HepG2 (cell line): ENCODE data around the gene YWHAH. TPM values are rescaled to one million over a fixed set of nuclear protein-coding genes. Genes with fewer than 3 reads are reported as not detected.
A peak's percentile ranks its signal among the peaks of the same experiment; 100 is the strongest.

ENCODE experiments used
- ATAC-seq: fragments of 200-7000 bp; cut with Tn5 transposase; 3 replicates; pipeline ENCODE4 v1.9.1; 2020; ENCODE audit warnings: mild to moderate bottlenecking, moderate library complexity
- BruUV-seq: library from RNA; stranded (reverse); fragments of 400-500 nt; replicated peaks from 2 replicates; lab custom pipeline; 2021; lab: Mats Ljungman, UMichigan
- CTCF ChIA-PET: fragments of 300-600 bp; formaldehyde crosslinking; extraction: SDS; loops from one replicate; lab custom pipeline; 2021; ENCODE audit warnings: low total read pairs, inconsistent platforms, low intra/inter-chr PET ratio; lab: Yijun Ruan, JAX
- POLR2A ChIA-PET: fragments of 350-600 bp; sonication (Branson Sonifier 250); formaldehyde crosslinking; loops from one replicate; lab custom pipeline; 2020; ENCODE audit warnings: antibody characterized with exemption, inconsistent platforms; lab: Yijun Ruan, JAX
- DNase-seq: peaks from one replicate; pipeline ENCODE4 v3.0.0-alpha.2; 2015; ENCODE audit warnings: low spot score
- FAIRE-seq: peaks from 3 replicates; lab custom pipeline; 2011; peaks lifted over from hg19 to GRCh38; lab: Jason Lieb, UNC
- H2AFZ ChIP-seq: one replicate; pipeline ENCODE4 v1.6.1; 2011; ENCODE audit warnings: low read length, inconsistent platforms
- H3K27ac ChIP-seq: fragments of 300-600 bp; 3 replicates; pipeline ENCODE4 v1.8.0; 2011; ENCODE audit warnings: mixed run types, mild to moderate bottlenecking, mixed read lengths, low read length, inconsistent platforms; ENCODE audit not compliant: insufficient read depth; ENCODE audit errors: extremely low read length
- H3K27me3 ChIP-seq, 2 experiments: fragments of 200-600 bp in 1 of 2; 2 replicates in 1 of 2; 3 replicates in 1 of 2; pipeline versions ENCODE4 v1.6.0 to v1.8.0; 2011; ENCODE audit warnings: low read length in 2 of 2, mild to moderate bottlenecking in 2 of 2, moderate library complexity in 2 of 2, inconsistent platforms in 1 of 2; ENCODE audit not compliant: insufficient read depth in 2 of 2, control insufficient read depth in 1 of 2
- H3K36me3 ChIP-seq, 2 experiments: fragments of 200-600 bp in 1 of 2; replicated peaks in 1 of 2; 2 replicates in 1 of 2; 3 replicates in 1 of 2; pipeline versions ENCODE4 v1.5.1 to v1.8.0; 2011; ENCODE audit warnings: low read length in 2 of 2, inconsistent platforms in 1 of 2; ENCODE audit not compliant: insufficient read depth in 2 of 2, control insufficient read depth in 1 of 2
- H3K4me1 ChIP-seq: 2 replicates; pipeline ENCODE4 v1.5.1; 2012; ENCODE audit warnings: low read length, inconsistent platforms; ENCODE audit not compliant: insufficient read depth
- H3K4me2 ChIP-seq: 2 replicates; pipeline ENCODE4 v1.6.0; 2011; ENCODE audit warnings: low read depth, low read length, inconsistent platforms
- H3K4me3 ChIP-seq, 3 experiments: fragments of 200-600 bp in 1 of 3; sonication (generic), shearing (Covaris generic) in 1 of 3; replicated peaks in 1 of 3; 2 replicates each; pipeline ENCODE4 v1.5.1; 2011 to 2016; ENCODE audit warnings: low read length in 3 of 3, inconsistent platforms in 2 of 3, low read depth in 2 of 3, mild to moderate bottlenecking in 2 of 3, control low read depth in 1 of 3, mixed read lengths in 1 of 3; ENCODE audit not compliant: insufficient read depth in 1 of 3
- H3K79me2 ChIP-seq: one replicate; pipeline ENCODE4 v1.6.1; 2011; ENCODE audit warnings: low read length, inconsistent platforms; ENCODE audit not compliant: insufficient read depth
- H3K9ac ChIP-seq: 2 replicates; pipeline ENCODE4 v1.6.0; 2011; ENCODE audit warnings: mild to moderate bottlenecking, low read depth, low read length, inconsistent platforms; ENCODE audit not compliant: insufficient read depth
- H3K9me3 ChIP-seq: 2 replicates; pipeline ENCODE4 v1.5.1; 2012; ENCODE audit warnings: mild to moderate bottlenecking, low read length
- H4K20me1 ChIP-seq: 2 replicates; pipeline ENCODE4 v1.6.0; 2011; ENCODE audit warnings: inconsistent platforms, mild to moderate bottlenecking, low read length, moderate library complexity; ENCODE audit not compliant: insufficient read depth
- GATAD2A ChIP-seq: IDR thresholded peaks from 2 replicates; pipeline ENCODE4 v1.6.1; 2016
- HIVEP1 ChIP-seq: sonication (generic); formaldehyde crosslinking; IDR thresholded peaks from 2 replicates; pipeline ENCODE4 v1.4.0; 2020; ENCODE audit warnings: mild to moderate bottlenecking, missing genetic modification reagents
- PITX1 ChIP-seq: sonication (generic); formaldehyde crosslinking; IDR thresholded peaks from 2 replicates; pipeline ENCODE4 v1.5.1; 2020; ENCODE audit warnings: mild to moderate bottlenecking, missing genetic modification reagents
- PLRG1 ChIP-seq: fragments of 450-650 bp; conservative IDR thresholded peaks from 2 replicates; pipeline ENCODE4 v1.6.1; 2016
- RBM22 ChIP-seq: fragments of 200-400 bp; formaldehyde crosslinking; optimal IDR thresholded peaks from 2 replicates; pipeline ENCODE3; 2017; ENCODE audit warnings: mild to moderate bottlenecking, low read length, moderate library complexity
- RBM39 ChIP-seq: fragments of 200-400 bp; formaldehyde crosslinking; IDR thresholded peaks from one replicate; pipeline ENCODE4 v1.6.1; 2018; ENCODE audit warnings: antibody characterized with exemption, mild to moderate bottlenecking, low read depth, low read length; ENCODE audit not compliant: poor library complexity, severe bottlenecking
- RXRA ChIP-seq: sonication (generic); formaldehyde crosslinking; IDR thresholded peaks from 2 replicates; pipeline ENCODE4 v1.5.1; 2020; ENCODE audit warnings: missing genetic modification reagents
- SSRP1 ChIP-seq: IDR thresholded peaks from 2 replicates; pipeline ENCODE4 v1.6.1; 2016; ENCODE audit warnings: control low read depth
- TAF1 ChIP-seq: sonication (generic); formaldehyde crosslinking; IDR thresholded peaks from 2 replicates; pipeline ENCODE4 v1.4.0; 2020; ENCODE audit warnings: missing genetic modification reagents
- ZNF12 ChIP-seq: sonication (generic); formaldehyde crosslinking; IDR thresholded peaks from 2 replicates; pipeline ENCODE4 v1.5.0; 2020; ENCODE audit warnings: missing genetic modification reagents
- ZNF264 ChIP-seq: sonication (generic); formaldehyde crosslinking; IDR thresholded peaks from 2 replicates; pipeline ENCODE4 v1.4.0; 2020; ENCODE audit warnings: missing genetic modification reagents
- ZNF430 ChIP-seq: sonication (generic); formaldehyde crosslinking; IDR thresholded peaks from 2 replicates; pipeline ENCODE4 v1.9.0; 2021; ENCODE audit warnings: mild to moderate bottlenecking, missing genetic modification reagents
- ZNF431 ChIP-seq: sonication (generic); formaldehyde crosslinking; IDR thresholded peaks from 2 replicates; pipeline ENCODE4 v1.9.0; 2022; ENCODE audit warnings: missing genetic modification reagents, low read depth, mild to moderate bottlenecking, borderline replicate concordance
- WGBS: methylation state at CpG from one replicate; pipeline ENCODE4 v1.1.6; 2017; ENCODE audit warnings: low lambda C conversion rate; 5-methylcytosine and 5-hydroxymethylcytosine counted together
- in situ Hi-C: cut with HindIII; loops from 2 replicates; pipeline ENCODE4 v1.10.0; 2017; ENCODE audit warnings: low pct_unique_long_range_greater_than_20kb; ENCODE audit not compliant: extremely low pct_ligation_motif_present
- intact Hi-C: fragments of 100-400 bp; cut with micrococcal nuclease; formaldehyde crosslinking; loops from one replicate; pipeline ENCODE4 v1.10.0; 2022; ENCODE audit not compliant: unreplicated experiment
- polyA plus RNA-seq, 8 experiments: library from polyadenylated mRNA; depleted of rRNA in 3 of 8; stranded (reverse) in 7 of 8; unstranded in 1 of 8; fragments of >200 nt; fragmentation: Illumina TruSeq in 4 of 8; extraction: Trizol in 4 of 8; gene quantifications; 2 replicates each; pipeline versions ENCODE4 v1.2.1 to v1.2.3, GENCODE V29; 2011 to 2016; ENCODE audit warnings: low read depth in 4 of 8, missing spikeins in 1 of 8, mixed read lengths in 1 of 8; ENCODE audit not compliant: insufficient read depth in 1 of 8
- total RNA-seq, 5 experiments: library from RNA; depleted of rRNA; stranded (reverse); fragments of >200 nt; fragmentation: Illumina TruSeq; extraction: Trizol; gene quantifications; 2 replicates each; pipeline ENCODE4 v1.2.3, GENCODE V29; 2016; ENCODE audit warnings: low read depth in 1 of 5
- TF ChIP-seq, protein P1 (sequence below): sonication (generic); formaldehyde crosslinking; IDR thresholded peaks from 2 replicates; pipeline ENCODE4 v1.4.0; 2020; ENCODE audit warnings: missing genetic modification reagents; ENCODE audit errors: not compliant biosample characterization
- TF ChIP-seq, protein P2 (sequence below): sonication (generic); formaldehyde crosslinking; IDR thresholded peaks from 2 replicates; pipeline ENCODE4 v1.8.1; 2023; ENCODE audit warnings: missing genetic modification reagents, mild to moderate bottlenecking, borderline replicate concordance
- TF ChIP-seq, protein P3 (sequence below): sonication (generic); formaldehyde crosslinking; IDR thresholded peaks from 2 replicates; pipeline ENCODE4 v1.5.0; 2020; ENCODE audit warnings: mild to moderate bottlenecking, missing genetic modification reagents, moderate library complexity

Gene YWHAH
- total and polyA plus RNA-seq, 2 of the 13 experiments (the other 11 are each of a cell fraction or from before 2014, with no cell fraction given), result 35.6 to 92.7 TPM

DNA sequence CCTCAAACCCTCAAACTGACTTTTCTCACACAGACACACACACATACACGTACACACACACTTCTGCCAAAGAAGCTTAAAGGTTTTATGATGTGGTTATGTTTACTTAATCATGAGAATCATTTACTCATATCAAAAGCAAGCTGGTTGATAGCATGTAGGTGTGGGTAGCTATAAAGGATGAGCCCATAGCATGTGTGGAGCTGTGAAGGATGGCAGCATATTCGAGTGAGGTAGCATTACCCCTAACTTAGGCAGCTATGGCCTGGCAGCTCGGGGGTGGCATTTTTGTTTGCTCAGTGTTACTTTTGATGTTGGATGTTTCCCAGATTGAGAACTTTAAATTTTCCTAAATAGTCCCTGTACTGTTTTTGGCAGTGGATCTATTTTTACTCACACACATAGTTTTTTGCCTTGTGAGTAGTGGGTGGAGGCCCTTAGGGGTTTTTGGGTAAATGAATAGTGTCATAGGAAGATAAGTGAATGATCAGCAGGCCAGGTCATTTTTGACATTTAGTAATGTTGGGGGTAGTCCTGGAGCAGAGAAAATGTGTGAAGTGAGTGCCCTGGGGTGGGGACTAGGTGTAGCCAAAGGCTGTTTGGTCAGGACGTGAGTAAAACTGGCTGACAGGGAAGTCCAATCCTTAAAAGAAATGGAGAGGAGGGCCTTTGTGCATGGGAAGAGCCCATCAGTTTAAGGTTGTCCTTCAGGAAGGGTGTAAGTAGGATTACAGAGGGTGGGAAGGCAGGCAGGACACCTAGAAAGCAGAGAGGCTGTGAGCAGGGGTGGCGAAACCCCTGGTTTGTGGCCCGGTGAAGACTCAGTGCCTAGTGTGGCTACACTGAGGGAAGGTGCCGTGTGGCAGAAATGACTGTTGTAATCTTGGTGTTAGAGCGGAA lies 7.1 kb downstream of the YWHAH start:
- Histone ChIP-seq H3K4me3 (no peak overlapping the region), H4K20me1 (peaks cover 10% of the 10 kb centered on the region), H3K4me2 (no peak overlapping the region), H2AFZ (no peak overlapping the region), H3K27me3 (no peaks in the 10 kb centered on the region)
- DNase-seq, result no peak
- POLR2A ChIA-PET, result interaction anchor here (1.7 kb wide), 1 partner anchor 289 kb away, joined by 5 read pairs; the partner anchor contains the start of gene PISD
- ATAC-seq, result peak; percentile 38
- intact Hi-C loops, result loop anchor here (1.0 kb wide), 1 partner anchor 198 kb away; no protein-coding TSS in a partner anchor
- 0 out of 2 replicates have a peak, but pooled peaks have one; percentile 20 for TF ChIP-seq TAF1 (CRISPR knock-in tag)
- TF ChIP-seq RBM22, result peak; percentile 48
- no peak for TF ChIP-seq RBM39
- no peak for TF ChIP-seq GATAD2A (CRISPR knock-in tag)
- TF ChIP-seq, all 625 proteins: peak for 2
- no peak for FAIRE-seq
- no peak overlapping the region for H3K27ac ChIP-seq
- 96% methylated on average over 8 of the region's 8 CpGs for WGBS
- no TSS peak for BruUV-seq
- CTCF ChIA-PET, result no interaction called here
- H3K4me1 ChIP-seq, result peaks cover 33% of the 10 kb centered on the region
- no peaks in the 10 kb centered on the region for H3K9me3 ChIP-seq
- peaks cover 12 to 17% of the 10 kb centered on the region in 2 experiments for H3K36me3 ChIP-seq
- H3K9ac ChIP-seq, result no peak overlapping the region
- H3K79me2 ChIP-seq, result peaks cover 70% of the 10 kb centered on the region
- in situ Hi-C loops, result loop anchor here (25.0 kb wide), 1 partner anchor 389 kb away; no protein-coding TSS in a partner anchor

DNA sequence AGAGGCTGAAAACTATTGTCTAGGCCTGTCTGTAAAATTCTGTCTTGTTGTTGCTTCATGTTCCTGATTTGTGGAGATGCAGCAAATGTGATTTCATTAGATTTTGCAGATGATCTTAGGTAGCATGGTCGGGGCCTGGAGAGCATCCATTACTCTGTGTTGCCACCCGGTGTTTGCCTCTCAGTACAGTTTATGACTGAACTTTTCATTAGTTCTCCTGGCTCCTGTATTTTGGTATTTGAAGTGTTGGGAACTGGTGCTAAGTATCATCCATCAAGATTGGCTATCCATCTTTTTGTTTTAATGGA lies 7.7 kb downstream of the YWHAH start:
- peak; percentile 48 for ATAC-seq
- in situ Hi-C loops (loop anchor here (25.0 kb wide), 1 partner anchor 390 kb away; no protein-coding TSS in a partner anchor), intact Hi-C loops (loop anchor here (1.0 kb wide), 1 partner anchor 199 kb away; no protein-coding TSS in a partner anchor)
- H3K79me2 ChIP-seq, result peaks cover 64% of the 10 kb centered on the region
- no peaks in the 10 kb centered on the region for H3K9me3 ChIP-seq
- H3K9ac ChIP-seq, result no peak overlapping the region
- ChIA-PET POLR2A (no interaction called here), CTCF (no interaction called here)
- H3K4me2 ChIP-seq, result no peak overlapping the region
- peaks cover 10% of the 10 kb centered on the region for H4K20me1 ChIP-seq
- FAIRE-seq, result peak; percentile 15
- no peak for DNase-seq
- WGBS, result 94% methylated on average over 2 of the region's 2 CpGs
- no TSS peak for BruUV-seq
- no peak overlapping the region for H2AFZ ChIP-seq
- no peaks in the 10 kb centered on the region for H3K27me3 ChIP-seq
- peaks cover 14 to 23% of the 10 kb centered on the region in 2 experiments for H3K36me3 ChIP-seq
- H3K4me3 ChIP-seq, result no peak overlapping the region
- no peak overlapping the region for H3K27ac ChIP-seq
- peaks cover 29% of the 10 kb centered on the region for H3K4me1 ChIP-seq
- TF ChIP-seq HIVEP1 (CRISPR knock-in tag) (no peak), RXRA (CRISPR knock-in tag) (no peak), PLRG1 (no peak), ZNF431 (CRISPR knock-in tag) (no peak), ZNF430 (CRISPR knock-in tag) (no peak), PITX1 (no peak), ZNF264 (CRISPR knock-in tag) (no peak), SSRP1 (CRISPR knock-in tag) (no peak), ZNF12 (no peak)
- TF ChIP-seq, protein P1, sequence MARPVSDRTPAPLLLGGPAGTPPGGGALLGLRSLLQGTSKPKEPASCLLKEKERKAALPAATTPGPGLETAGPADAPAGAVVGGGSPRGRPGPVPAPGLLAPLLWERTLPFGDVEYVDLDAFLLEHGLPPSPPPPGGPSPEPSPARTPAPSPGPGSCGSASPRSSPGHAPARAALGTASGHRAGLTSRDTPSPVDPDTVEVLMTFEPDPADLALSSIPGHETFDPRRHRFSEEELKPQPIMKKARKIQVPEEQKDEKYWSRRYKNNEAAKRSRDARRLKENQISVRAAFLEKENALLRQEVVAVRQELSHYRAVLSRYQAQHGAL (CRISPR knock-in tag), result no peak
- TF ChIP-seq, protein P2, sequence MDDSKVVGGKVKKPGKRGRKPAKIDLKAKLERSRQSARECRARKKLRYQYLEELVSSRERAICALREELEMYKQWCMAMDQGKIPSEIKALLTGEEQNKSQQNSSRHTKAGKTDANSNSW, result no peak
- TF ChIP-seq, protein P3, sequence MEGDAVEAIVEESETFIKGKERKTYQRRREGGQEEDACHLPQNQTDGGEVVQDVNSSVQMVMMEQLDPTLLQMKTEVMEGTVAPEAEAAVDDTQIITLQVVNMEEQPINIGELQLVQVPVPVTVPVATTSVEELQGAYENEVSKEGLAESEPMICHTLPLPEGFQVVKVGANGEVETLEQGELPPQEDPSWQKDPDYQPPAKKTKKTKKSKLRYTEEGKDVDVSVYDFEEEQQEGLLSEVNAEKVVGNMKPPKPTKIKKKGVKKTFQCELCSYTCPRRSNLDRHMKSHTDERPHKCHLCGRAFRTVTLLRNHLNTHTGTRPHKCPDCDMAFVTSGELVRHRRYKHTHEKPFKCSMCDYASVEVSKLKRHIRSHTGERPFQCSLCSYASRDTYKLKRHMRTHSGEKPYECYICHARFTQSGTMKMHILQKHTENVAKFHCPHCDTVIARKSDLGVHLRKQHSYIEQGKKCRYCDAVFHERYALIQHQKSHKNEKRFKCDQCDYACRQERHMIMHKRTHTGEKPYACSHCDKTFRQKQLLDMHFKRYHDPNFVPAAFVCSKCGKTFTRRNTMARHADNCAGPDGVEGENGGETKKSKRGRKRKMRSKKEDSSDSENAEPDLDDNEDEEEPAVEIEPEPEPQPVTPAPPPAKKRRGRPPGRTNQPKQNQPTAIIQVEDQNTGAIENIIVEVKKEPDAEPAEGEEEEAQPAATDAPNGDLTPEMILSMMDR (CRISPR knock-in tag), result peak; percentile 27; the same call in 1 of the 2 replicates
